Activated naive CD8-positive, alpha-beta T cell treated with anti-CD3 and anti-CD28 coated beads for 36 hours (primary cell): ENCODE data around the gene ZNF66. TPM values are rescaled to one million over a fixed set of nuclear protein-coding genes. Genes with fewer than 3 reads are reported as not detected.
"Not testable (repeated sequence)": the region's sequence is repeated elsewhere in the genome, so short reads cannot be mapped to it uniquely, and the experiment has no call there.

Source experiments
- DNase-seq: peaks from one replicate; pipeline ENCODE4 v3.0.0; 2021
- H3K27ac Mint-ChIP-seq: one replicate; pipeline ENCODE4 v1.8.0; 2022; ENCODE audit warnings: mild to moderate bottlenecking, moderate library complexity, mixed read lengths
- H3K27me3 Mint-ChIP-seq: one replicate; pipeline ENCODE4 v1.8.0; 2022; ENCODE audit warnings: mild to moderate bottlenecking, mixed read lengths
- H3K36me3 Mint-ChIP-seq: one replicate; pipeline ENCODE4 v1.8.0; 2021; ENCODE audit warnings: mild to moderate bottlenecking, mixed read lengths
- H3K4me1 Mint-ChIP-seq: one replicate; pipeline ENCODE4 v1.8.0; 2021; ENCODE audit warnings: mixed read lengths
- H3K4me3 Mint-ChIP-seq: one replicate; pipeline ENCODE4 v1.8.0; 2022; ENCODE audit warnings: mild to moderate bottlenecking, moderate library complexity, mixed read lengths
- H3K9me3 Mint-ChIP-seq: one replicate; pipeline ENCODE4 v1.8.0; 2022; ENCODE audit warnings: mixed read lengths
- total RNA-seq, 2 experiments: library from RNA; stranded (reverse); gene quantifications; one replicate each; pipeline ENCODE4 v1.2.3, GENCODE V29; 2021

The ZNF66 gene
- total RNA-seq: 1 to 10 TPM; 7.1 to 7.9 TPM

DNA sequence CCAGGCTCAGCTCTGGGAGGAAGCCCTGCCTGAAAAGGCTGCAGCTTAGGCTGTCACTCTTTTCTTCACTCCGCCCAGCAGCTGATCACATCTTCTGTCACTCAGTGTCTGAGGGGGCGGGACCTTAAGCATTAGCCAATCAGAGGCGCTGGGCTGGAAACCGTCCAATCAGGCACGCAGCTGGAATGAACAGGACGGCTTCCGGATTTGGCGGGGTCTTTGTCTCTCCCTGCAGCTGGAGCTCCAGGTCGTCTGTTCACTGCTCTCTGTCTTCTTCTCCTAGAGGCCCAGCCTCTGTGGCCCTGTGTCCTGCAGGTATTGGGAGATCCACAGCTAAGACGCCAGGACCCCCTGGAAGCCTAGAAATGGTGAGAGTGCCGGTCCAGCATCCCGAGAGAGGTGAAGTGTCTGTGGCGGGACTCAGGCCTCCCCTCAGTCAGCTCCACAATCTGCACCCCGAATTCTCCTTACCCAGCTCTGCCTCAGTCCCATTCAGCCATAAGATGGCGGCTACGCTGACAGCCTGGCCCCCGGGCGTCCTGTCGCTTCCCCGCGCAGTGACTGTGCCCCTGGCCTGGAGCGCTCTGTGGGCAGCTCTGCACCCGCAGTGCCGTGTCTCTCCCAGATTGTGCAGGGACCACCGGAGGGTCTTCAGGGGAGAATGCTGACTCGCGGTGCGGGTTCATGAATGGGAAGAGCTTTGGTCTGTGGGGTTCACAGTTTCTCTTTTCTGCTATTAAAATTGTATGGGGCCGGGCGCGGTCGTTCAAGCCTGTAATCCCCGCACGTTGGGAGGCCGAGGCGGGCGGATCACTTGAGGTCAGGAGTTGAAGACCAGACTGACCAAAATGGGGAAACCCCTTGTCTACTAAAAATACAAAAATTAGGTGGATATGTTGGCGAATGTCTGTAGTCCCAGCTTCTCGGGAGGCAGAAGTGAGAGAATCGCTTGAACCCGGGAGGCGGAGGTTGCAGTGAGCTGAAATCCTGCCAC lies at the start of gene ZNF66:
TSS of gene ZNF66 (plus strand) at position 222 of the 994 bp plus-strand sequence. CDS start at position 366, 144 bp downstream.
- H3K4me3 Mint-ChIP-seq: peak within 1 kb of the TSS; percentile 100
- peaks cover 15% of the 10 kb centered on the region for H3K9me3 Mint-ChIP-seq
- H3K36me3 Mint-ChIP-seq: peaks cover 38% of the 10 kb centered on the region
- H3K27me3 Mint-ChIP-seq: no peaks in the 10 kb centered on the region
- peak; percentile 92 for DNase-seq
- H3K27ac Mint-ChIP-seq: peak within 1 kb of the TSS; percentile 98
- peaks cover 11% of the 10 kb centered on the region for H3K4me1 Mint-ChIP-seq

DNA sequence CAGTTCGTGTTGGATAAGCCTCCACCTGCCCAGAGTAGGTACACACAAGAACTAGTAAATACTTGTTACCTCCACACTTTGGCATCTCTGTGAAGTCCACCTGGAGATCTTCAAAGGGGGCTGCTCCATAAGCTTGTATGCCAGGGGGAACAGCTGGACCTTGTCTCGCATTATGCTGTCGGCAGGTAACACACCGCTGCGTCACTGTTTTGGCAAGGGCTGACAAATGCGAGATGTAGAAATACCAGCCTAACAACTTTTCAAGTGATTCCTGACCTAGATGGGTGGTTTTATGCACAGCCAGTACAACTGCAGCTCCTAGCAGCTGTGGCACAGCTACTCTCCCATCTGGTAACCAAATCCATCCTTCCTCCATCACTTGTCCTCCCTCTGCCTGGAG lies 25.9 kb upstream of the ZNF66 start:
- H3K36me3 Mint-ChIP-seq, H3K4me3 Mint-ChIP-seq: not testable (repeated sequence)

DNA sequence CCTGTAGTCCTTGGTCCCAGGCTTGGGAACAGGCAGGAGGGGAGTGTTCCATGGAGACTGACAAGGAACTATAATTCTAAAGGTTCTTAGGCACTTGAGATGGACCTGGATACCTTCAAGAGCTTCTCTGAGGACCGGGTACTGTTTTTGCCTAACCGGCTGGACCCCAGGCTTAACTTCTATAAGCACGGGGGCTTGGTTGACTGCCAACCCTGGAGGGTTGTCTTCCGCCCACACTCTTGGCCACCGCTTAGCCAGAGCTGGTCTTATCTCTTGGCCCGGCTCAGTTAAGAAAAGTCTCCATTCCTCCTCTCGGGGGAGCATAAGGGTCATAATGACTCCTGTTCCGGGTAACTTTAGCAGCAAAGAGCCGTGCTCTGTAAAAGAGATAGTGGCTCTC lies 23.8 kb upstream of the ZNF66 start:
- H3K9me3 Mint-ChIP-seq, DNase-seq, H3K4me1 Mint-ChIP-seq, H3K27me3 Mint-ChIP-seq, H3K4me3 Mint-ChIP-seq, H3K27ac Mint-ChIP-seq, H3K36me3 Mint-ChIP-seq: not testable (repeated sequence)

More for the DNA sequence above, 25.9 kb upstream of the ZNF66 start:
- H3K4me1 Mint-ChIP-seq, H3K27me3 Mint-ChIP-seq, H3K9me3 Mint-ChIP-seq, H3K27ac Mint-ChIP-seq, DNase-seq: not testable (repeated sequence)

DNA sequence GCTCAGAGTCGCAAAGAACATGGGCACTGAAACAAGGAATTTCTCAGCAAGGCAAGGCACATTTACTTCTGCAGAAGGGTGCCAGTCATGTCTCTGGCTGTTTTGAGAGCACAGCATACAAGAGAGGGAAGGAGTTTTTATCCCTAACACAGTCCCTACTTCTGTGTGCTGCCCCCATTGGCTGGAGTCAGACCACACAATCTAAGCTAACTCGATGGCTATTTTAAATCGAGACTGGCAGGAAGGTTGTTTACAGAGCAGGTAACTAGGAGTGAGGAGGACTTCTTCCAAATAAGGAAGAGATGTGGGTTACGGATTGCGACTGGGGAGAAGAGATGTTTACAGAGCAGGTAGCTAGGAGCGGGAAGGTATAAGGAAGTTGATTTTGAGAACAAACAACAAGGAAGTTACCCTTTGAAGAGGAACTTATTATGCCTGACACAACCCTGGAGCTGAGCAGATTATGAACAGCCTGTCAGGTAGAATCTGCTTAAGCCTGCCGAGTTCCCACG lies 6.8 kb upstream of the ZNF66 start:
- H3K36me3 Mint-ChIP-seq, H3K4me1 Mint-ChIP-seq, H3K27me3 Mint-ChIP-seq, H3K27ac Mint-ChIP-seq, DNase-seq, H3K4me3 Mint-ChIP-seq: not testable (repeated sequence)
- peaks cover 23% of the 10 kb centered on the region for H3K9me3 Mint-ChIP-seq

DNA sequence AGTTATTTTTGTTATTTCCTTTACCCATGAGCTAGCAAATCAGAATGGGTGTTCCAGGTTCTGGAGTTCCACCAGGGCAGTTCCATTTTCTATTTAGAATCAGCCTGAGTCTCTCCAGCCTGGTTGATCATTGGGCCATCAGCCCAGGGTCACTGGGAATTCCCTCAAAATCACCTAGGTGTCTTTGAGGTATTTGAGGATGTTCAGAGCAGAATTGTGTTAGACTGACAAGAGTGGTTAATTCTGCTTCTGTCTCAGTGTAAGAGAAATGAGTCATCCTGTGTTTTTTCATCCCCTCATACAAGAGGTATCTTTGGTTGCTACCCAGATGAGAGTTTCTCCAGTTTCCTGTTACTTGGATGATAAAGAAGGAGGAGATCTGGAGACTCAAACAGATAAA lies 11.7 kb downstream of the ZNF66 start:
- peaks cover 5% of the 10 kb centered on the region for H3K4me1 Mint-ChIP-seq
- peaks cover 85% of the 10 kb centered on the region for H3K36me3 Mint-ChIP-seq
- no peak overlapping the region for H3K27ac Mint-ChIP-seq
- DNase-seq: no peak
- peaks cover 52% of the 10 kb centered on the region for H3K9me3 Mint-ChIP-seq
- no peaks in the 10 kb centered on the region for H3K27me3 Mint-ChIP-seq
- no peak overlapping the region for H3K4me3 Mint-ChIP-seq

DNA sequence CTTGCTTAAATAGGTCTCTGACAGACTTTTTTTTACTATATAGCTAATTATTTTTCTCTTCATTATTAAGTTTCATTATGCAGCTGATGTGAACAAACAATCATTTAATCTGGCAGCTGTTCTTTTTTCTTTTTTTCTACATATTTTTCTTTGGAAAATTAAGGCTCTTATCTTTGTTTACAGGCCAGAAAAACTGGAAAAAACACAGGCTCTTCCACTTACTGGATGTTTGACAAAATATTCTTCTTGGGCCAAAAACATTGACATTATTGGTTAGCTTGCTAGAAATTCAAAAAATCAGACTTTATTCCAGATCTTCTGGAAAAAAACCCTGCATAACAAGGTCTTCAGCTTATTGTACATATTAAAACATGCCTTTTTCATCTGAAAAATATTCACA lies 15.7 kb downstream of the ZNF66 start:
- Mint-ChIP-seq H3K36me3 (peaks cover 80% of the 10 kb centered on the region), H3K4me1 (peaks cover 5% of the 10 kb centered on the region), H3K9me3 (peaks cover 38% of the 10 kb centered on the region), H3K27ac (no peak overlapping the region), H3K27me3 (no peaks in the 10 kb centered on the region), H3K4me3 (no peak overlapping the region)
- DNase-seq: no peak

DNA sequence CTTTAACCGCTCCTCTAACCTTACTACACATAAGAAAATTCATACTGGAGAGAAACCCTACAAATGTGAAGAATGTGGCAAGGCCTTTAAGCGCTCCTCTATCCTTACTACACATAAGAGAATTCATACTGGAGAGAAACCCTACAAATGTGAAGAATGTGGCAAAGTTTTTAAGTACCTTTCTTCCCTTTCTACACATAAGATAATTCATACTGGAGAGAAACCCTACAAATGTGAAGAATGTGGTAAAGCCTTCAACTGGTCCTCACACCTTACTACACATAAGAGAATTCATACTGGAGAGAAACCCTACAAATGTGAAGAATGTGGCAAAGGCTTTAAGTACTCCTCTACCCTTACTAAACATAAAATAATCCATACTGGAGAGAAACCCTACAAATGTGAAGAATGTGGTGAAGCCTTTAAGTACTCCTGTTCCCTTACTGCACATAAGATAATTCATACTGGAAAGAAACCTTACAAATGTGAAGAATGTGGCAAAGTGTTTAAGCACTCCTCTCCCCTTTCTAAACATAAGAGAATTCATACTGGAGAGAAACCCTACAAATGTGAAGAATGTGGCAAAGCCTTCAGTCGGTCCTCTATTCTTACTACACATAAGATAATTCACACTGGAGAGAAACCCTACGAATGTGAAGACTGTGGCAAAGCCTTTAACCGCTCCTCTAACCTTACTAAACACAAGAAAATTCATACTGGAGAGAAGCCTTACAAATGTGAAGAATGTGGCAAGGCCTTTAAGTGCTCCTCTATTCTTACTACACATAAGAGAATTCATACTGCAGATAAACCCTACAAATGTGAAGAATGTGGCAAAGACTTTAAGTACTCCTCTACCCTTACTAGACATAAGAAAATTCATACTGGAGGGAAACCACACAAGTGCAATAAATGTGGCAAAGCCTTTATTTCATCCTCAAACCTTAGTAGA lies 30.5 kb downstream of the ZNF66 start:
- H3K4me1 Mint-ChIP-seq, H3K27ac Mint-ChIP-seq, H3K27me3 Mint-ChIP-seq, H3K4me3 Mint-ChIP-seq, DNase-seq: not testable (repeated sequence)
- peaks cover 56% of the 10 kb centered on the region for H3K9me3 Mint-ChIP-seq
- H3K36me3 Mint-ChIP-seq: peaks cover 78% of the 10 kb centered on the region

DNA sequence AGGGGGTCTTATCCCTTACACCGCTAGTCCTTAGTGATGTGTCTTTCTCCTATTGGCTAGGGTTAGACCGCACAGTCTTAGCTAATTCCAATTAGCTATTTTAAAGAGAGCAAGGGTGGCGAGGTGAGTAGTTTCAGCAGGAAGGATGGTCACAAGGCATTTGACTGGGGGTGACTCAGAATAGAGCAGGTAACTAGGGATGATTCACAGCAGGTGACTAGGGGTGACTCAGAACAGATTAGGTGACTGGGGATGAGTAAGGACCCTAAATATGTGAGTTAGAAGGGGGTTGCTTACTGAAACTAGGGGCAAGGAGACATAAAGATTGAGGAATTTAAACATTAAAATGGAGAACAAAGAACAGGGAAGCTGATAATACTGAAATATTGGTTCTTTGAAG lies 64.3 kb downstream of the ZNF66 start:
- H3K4me3 Mint-ChIP-seq: no peak overlapping the region

More for the DNA sequence above, 64.3 kb downstream of the ZNF66 start:
- DNase-seq: no peak
- no peaks in the 10 kb centered on the region for H3K27me3 Mint-ChIP-seq
- H3K36me3 Mint-ChIP-seq: peaks cover 27% of the 10 kb centered on the region
- no peak overlapping the region for H3K27ac Mint-ChIP-seq
- H3K4me1 Mint-ChIP-seq: no peaks in the 10 kb centered on the region
- H3K9me3 Mint-ChIP-seq: peaks cover 42% of the 10 kb centered on the region

Other genes with a start within 250 kb of the ZNF66 start
- 10 to 100 TPM in 1 of 2 experiments, 1 to 10 TPM in 1; 9.9 to 10.7 TPM for gene ZNF737, start 210.5 kb upstream of the ZNF66 start, total RNA-seq
- 10 to 100 TPM; 10.7 to 11.3 TPM for gene ZNF626, start 114.7 kb upstream of the ZNF66 start, total RNA-seq
- gene ZNF85, start 146.9 kb downstream of the ZNF66 start, total RNA-seq: 10 to 100 TPM; 19.7 to 20.6 TPM
- 10 to 100 TPM; 18.7 to 21.2 TPM for gene ZNF430, start 244.4 kb downstream of the ZNF66 start, total RNA-seq